GM12878 (cell line): ENCODE data around the gene HPGD.

Source experiments
- CHD2 ChIP-seq: IDR thresholded peaks from 2 replicates; pipeline ENCODE4 v1.6.1; 2011; ENCODE audit warnings: low read depth, low read length, improper control_type of control experiment, borderline replicate concordance
- CTCF ChIP-seq, 3 experiments: IDR thresholded peaks in 2 of 3; conservative IDR thresholded peaks in 1 of 3; 2 replicates each; pipeline ENCODE4 v1.5.1; 2011; ENCODE audit warnings: low read depth in 3 of 3, low read length in 3 of 3, mild to moderate bottlenecking in 3 of 3, control low read depth in 2 of 3, moderate library complexity in 2 of 3, inconsistent platforms in 1 of 3, mixed read lengths in 1 of 3; ENCODE audit not compliant: control insufficient read depth in 2 of 3, insufficient read depth in 1 of 3; ENCODE audit errors: extremely low read depth in 1 of 3
- ELK1 ChIP-seq: IDR thresholded peaks from 2 replicates; pipeline ENCODE4 v1.6.1; 2012; ENCODE audit warnings: low read depth, low read length, improper control_type of control experiment
- EZH2 ChIP-seq: IDR thresholded peaks from 2 replicates; pipeline ENCODE4 v1.6.1; 2012; ENCODE audit warnings: low read depth, mild to moderate bottlenecking, control low read depth, inconsistent platforms, low read length, borderline replicate concordance; ENCODE audit not compliant: control insufficient read depth
- JUNB ChIP-seq: IDR thresholded peaks from 2 replicates; pipeline ENCODE4 v1.6.1; 2016; ENCODE audit warnings: antibody characterized with exemption, mild to moderate bottlenecking
- POLR2A ChIP-seq: IDR thresholded peaks from 2 replicates; pipeline ENCODE4 v1.6.1; 2011; ENCODE audit warnings: low read depth, mild to moderate bottlenecking, low read length
- RAD21 ChIP-seq: IDR thresholded peaks from 2 replicates; pipeline ENCODE4 v1.6.1; 2011; ENCODE audit warnings: mild to moderate bottlenecking, low read depth, low read length, moderate library complexity; ENCODE audit not compliant: insufficient read depth
- REST ChIP-seq: IDR thresholded peaks from 2 replicates; pipeline ENCODE4 v1.6.1; 2012; ENCODE audit warnings: mild to moderate bottlenecking, low read depth, low read length
- SMC3 ChIP-seq: IDR thresholded peaks from 2 replicates; pipeline ENCODE4 v1.6.1; 2011; ENCODE audit warnings: low read length, improper control_type of control experiment, borderline replicate concordance
- ZNF207 ChIP-seq: fragments of 450-650 bp; IDR thresholded peaks from 2 replicates; pipeline ENCODE4 v1.6.1; 2014; ENCODE audit warnings: antibody characterized with exemption, mild to moderate bottlenecking, borderline replicate concordance
- ZNF274 ChIP-seq: IDR thresholded peaks from one replicate; pipeline ENCODE4 v1.8.0; 2011; ENCODE audit not compliant: insufficient read length, insufficient read depth
- ZZZ3 ChIP-seq: IDR thresholded peaks from 2 replicates; pipeline ENCODE4 v1.6.1; 2011; ENCODE audit warnings: low read depth; ENCODE audit not compliant: control insufficient read depth, insufficient read length
- TF ChIP-seq, protein P1 (sequence below): IDR thresholded peaks from 2 replicates; pipeline ENCODE4 v1.6.1; 2012; ENCODE audit warnings: low read length, inconsistent platforms
- TF ChIP-seq, protein P2 (sequence below): fragments of 450-650 bp; IDR thresholded peaks from 2 replicates; pipeline ENCODE4 v1.6.1; 2016; ENCODE audit warnings: mild to moderate bottlenecking

- TF ChIP-seq RAD21 (no peak), JUNB (no peak), CTCF (IDR thresholded peaks at IDR 0.05 in 2 of 3, conservative IDR thresholded peaks at IDR 0.05 in 1 of 3; ENCODE audit: control insufficient read depth in 2 of 3, extremely low read depth in 1 of 3, insufficient read depth in 1 of 3, low read depth in 3 of 3, low read length in 3 of 3) (no peak), ZNF207 (no peak), ELK1 (no peak), ZZZ3 (no peak), EZH2 (no peak), POLR2A (no peak), REST (no peak), ZNF274 (no peak), CHD2 (no peak), SMC3 (no peak)
- TF ChIP-seq, protein P1, sequence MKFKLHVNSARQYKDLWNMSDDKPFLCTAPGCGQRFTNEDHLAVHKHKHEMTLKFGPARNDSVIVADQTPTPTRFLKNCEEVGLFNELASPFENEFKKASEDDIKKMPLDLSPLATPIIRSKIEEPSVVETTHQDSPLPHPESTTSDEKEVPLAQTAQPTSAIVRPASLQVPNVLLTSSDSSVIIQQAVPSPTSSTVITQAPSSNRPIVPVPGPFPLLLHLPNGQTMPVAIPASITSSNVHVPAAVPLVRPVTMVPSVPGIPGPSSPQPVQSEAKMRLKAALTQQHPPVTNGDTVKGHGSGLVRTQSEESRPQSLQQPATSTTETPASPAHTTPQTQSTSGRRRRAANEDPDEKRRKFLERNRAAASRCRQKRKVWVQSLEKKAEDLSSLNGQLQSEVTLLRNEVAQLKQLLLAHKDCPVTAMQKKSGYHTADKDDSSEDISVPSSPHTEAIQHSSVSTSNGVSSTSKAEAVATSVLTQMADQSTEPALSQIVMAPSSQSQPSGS: no peak
- TF ChIP-seq, protein P2, sequence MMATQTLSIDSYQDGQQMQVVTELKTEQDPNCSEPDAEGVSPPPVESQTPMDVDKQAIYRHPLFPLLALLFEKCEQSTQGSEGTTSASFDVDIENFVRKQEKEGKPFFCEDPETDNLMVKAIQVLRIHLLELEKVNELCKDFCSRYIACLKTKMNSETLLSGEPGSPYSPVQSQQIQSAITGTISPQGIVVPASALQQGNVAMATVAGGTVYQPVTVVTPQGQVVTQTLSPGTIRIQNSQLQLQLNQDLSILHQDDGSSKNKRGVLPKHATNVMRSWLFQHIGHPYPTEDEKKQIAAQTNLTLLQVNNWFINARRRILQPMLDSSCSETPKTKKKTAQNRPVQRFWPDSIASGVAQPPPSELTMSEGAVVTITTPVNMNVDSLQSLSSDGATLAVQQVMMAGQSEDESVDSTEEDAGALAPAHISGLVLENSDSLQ: no peak
These were observed 70.5 kb downstream of the HPGD start for GRCh38 chr4:174451718-174452296.
